HepG2 (cell line): ENCODE measurements around the gene CIB2. TPM values are rescaled to one million over a fixed set of nuclear protein-coding genes. Genes with fewer than 3 reads are reported as not detected.

Experiments
- CBFB ChIP-seq: sonication (generic); formaldehyde crosslinking; IDR thresholded peaks from 2 replicates; pipeline ENCODE4 v1.4.0; 2020; ENCODE audit warnings: missing genetic modification reagents
- CSRNP1 ChIP-seq: sonication (generic); formaldehyde crosslinking; IDR thresholded peaks from 2 replicates; pipeline ENCODE4 v1.8.1; 2023; ENCODE audit warnings: mild to moderate bottlenecking, missing genetic modification reagents
- HOXA9 ChIP-seq: sonication (generic); formaldehyde crosslinking; IDR thresholded peaks from 2 replicates; pipeline ENCODE4 v1.8.1; 2022; ENCODE audit warnings: missing genetic modification reagents, mild to moderate bottlenecking, moderate library complexity, borderline replicate concordance
- JUN ChIP-seq: sonication (generic); formaldehyde crosslinking; IDR thresholded peaks from 2 replicates; pipeline ENCODE4 v1.4.0; 2020; ENCODE audit warnings: mild to moderate bottlenecking, missing genetic modification reagents
- JUNB ChIP-seq: sonication (generic); formaldehyde crosslinking; IDR thresholded peaks from 2 replicates; pipeline ENCODE4 v1.8.0; 2022; ENCODE audit warnings: missing genetic modification reagents, mild to moderate bottlenecking, borderline replicate concordance
- MATR3 ChIP-seq: sonication (generic); formaldehyde crosslinking; IDR thresholded peaks from 2 replicates; pipeline ENCODE4 v1.4.0; 2020; ENCODE audit warnings: missing genetic modification reagents
- MYNN ChIP-seq: sonication (generic); formaldehyde crosslinking; IDR thresholded peaks from 2 replicates; pipeline ENCODE4 v1.4.0; 2020; ENCODE audit warnings: mild to moderate bottlenecking, low read depth, missing genetic modification reagents
- NFE2L1 ChIP-seq: sonication (generic); formaldehyde crosslinking; IDR thresholded peaks from 2 replicates; pipeline ENCODE4 v1.4.0; 2020; ENCODE audit warnings: missing genetic modification reagents, mild to moderate bottlenecking, borderline replicate concordance
- SIN3A ChIP-seq: IDR thresholded peaks from 2 replicates; pipeline ENCODE4 v1.6.1; 2011; ENCODE audit warnings: low read depth, mild to moderate bottlenecking, control low read depth, low read length, borderline replicate concordance
- SP140L ChIP-seq: sonication (generic); formaldehyde crosslinking; IDR thresholded peaks from 2 replicates; pipeline ENCODE4 v1.4.0; 2020; ENCODE audit warnings: missing genetic modification reagents, borderline replicate concordance
- TMF1 ChIP-seq: sonication (generic); formaldehyde crosslinking; IDR thresholded peaks from 2 replicates; pipeline ENCODE4 v1.8.1; 2022; ENCODE audit warnings: low read depth, missing genetic modification reagents
- UBTF ChIP-seq: sonication (generic); formaldehyde crosslinking; IDR thresholded peaks from 2 replicates; pipeline ENCODE4 v1.4.0; 2020; ENCODE audit warnings: mild to moderate bottlenecking, missing genetic modification reagents
- ZBTB10 ChIP-seq: sonication (generic); formaldehyde crosslinking; IDR thresholded peaks from 2 replicates; pipeline ENCODE4 v1.4.0; 2020; ENCODE audit warnings: missing genetic modification reagents, borderline replicate concordance
- ZFP37 ChIP-seq: sonication (generic); formaldehyde crosslinking; IDR thresholded peaks from 2 replicates; pipeline ENCODE4 v1.4.0; 2020; ENCODE audit warnings: missing genetic modification reagents, borderline replicate concordance
- ZKSCAN8 ChIP-seq: IDR thresholded peaks from 2 replicates; pipeline ENCODE4 v1.6.1; 2016; ENCODE audit warnings: borderline replicate concordance, missing genetic modification reagents, missing compliant biosample characterization
- ZMYM3 ChIP-seq: sonication (generic); formaldehyde crosslinking; IDR thresholded peaks from 2 replicates; pipeline ENCODE4 v1.5.1; 2020; ENCODE audit warnings: mild to moderate bottlenecking, missing genetic modification reagents
- ZNF362 ChIP-seq: sonication (generic); formaldehyde crosslinking; IDR thresholded peaks from 2 replicates; pipeline ENCODE4 v1.4.0; 2020; ENCODE audit warnings: missing genetic modification reagents, mild to moderate bottlenecking, borderline replicate concordance
- ZNF691 ChIP-seq: sonication (generic); formaldehyde crosslinking; IDR thresholded peaks from 2 replicates; pipeline ENCODE4 v1.4.0; 2020; ENCODE audit warnings: missing genetic modification reagents, low read depth, mild to moderate bottlenecking, borderline replicate concordance
- ZNF746 ChIP-seq: sonication (generic); formaldehyde crosslinking; IDR thresholded peaks from 2 replicates; pipeline ENCODE4 v1.8.0; 2022; ENCODE audit warnings: mild to moderate bottlenecking, missing genetic modification reagents
- ZNF766 ChIP-seq: sonication (generic); formaldehyde crosslinking; IDR thresholded peaks from 2 replicates; pipeline ENCODE4 v1.5.0; 2020; ENCODE audit warnings: missing genetic modification reagents, borderline replicate concordance
- polyA plus RNA-seq, 8 experiments: library from polyadenylated mRNA; depleted of rRNA in 3 of 8; stranded (reverse) in 7 of 8; unstranded in 1 of 8; fragments of >200 nt; fragmentation: Illumina TruSeq in 4 of 8; extraction: Trizol in 4 of 8; gene quantifications; 2 replicates each; pipeline versions ENCODE4 v1.2.1 to v1.2.3, GENCODE V29; 2011 to 2016; ENCODE audit warnings: low read depth in 4 of 8, missing spikeins in 1 of 8, mixed read lengths in 1 of 8; ENCODE audit not compliant: insufficient read depth in 1 of 8
- total RNA-seq, 5 experiments: library from RNA; depleted of rRNA; stranded (reverse); fragments of >200 nt; fragmentation: Illumina TruSeq; extraction: Trizol; gene quantifications; 2 replicates each; pipeline ENCODE4 v1.2.3, GENCODE V29; 2016; ENCODE audit warnings: low read depth in 1 of 5

CIB2 gene
- total and polyA plus RNA-seq, 2 of the 13 experiments (the other 11 are each of a cell fraction or from before 2014, with no cell fraction given): 1.4 to 1.5 TPM

- TF ChIP-seq CSRNP1 (0 out of 2 replicates have a peak, but pooled peaks have one; percentile 17), CBFB (CRISPR knock-in tag) (peak; percentile 99), ZBTB10 (CRISPR knock-in tag) (no peak), ZMYM3 (CRISPR knock-in tag) (peak; percentile 87; the same call in 1 of the 2 replicates), UBTF (CRISPR knock-in tag) (peak; percentile 70), ZKSCAN8 (CRISPR knock-in tag) (peak; percentile 91; the same call in 1 of the 2 replicates), ZNF691 (CRISPR knock-in tag) (peak; percentile 80; the same call in 1 of the 2 replicates), ZNF362 (peak; percentile 61; the same call in 1 of the 2 replicates), ZNF766 (CRISPR knock-in tag) (peak; percentile 73; the same call in 1 of the 2 replicates), TMF1 (CRISPR knock-in tag) (0 out of 2 replicates have a peak, but pooled peaks have one; percentile 37), SP140L (CRISPR knock-in tag) (peak; percentile 77; the same call in 1 of the 2 replicates), NFE2L1 (CRISPR knock-in tag) (no peak), ZNF746 (peak; percentile 54; the same call in 1 of the 2 replicates), SIN3A (0 out of 2 replicates have a peak, but pooled peaks have one; percentile 55), JUN (CRISPR knock-in tag) (peak; percentile 92), ZFP37 (CRISPR knock-in tag) (peak; percentile 75; the same call in 1 of the 2 replicates), MYNN (no peak), HOXA9 (no peak), MATR3 (CRISPR knock-in tag) (no peak), JUNB (no peak)
Observed at GRCh38 chr15:78065284-78065872, 65.9 kb downstream of the CIB2 start (continued).
